DOHH2 (cell line): Measurements from ENCODE around the gene MMP20.

ENCODE experiments used
- H3F3A ChIP-seq: fragments of 200-600 bp; sonication (generic), shearing (Covaris generic); 2 replicates; pipeline ENCODE4 v1.6.0; 2016; ENCODE audit warnings: antibody characterized with exemption, mild to moderate bottlenecking; ENCODE audit not compliant: control insufficient read depth, insufficient read depth
- H3K27ac ChIP-seq: fragments of 200-600 bp; sonication (generic); 2 replicates; pipeline ENCODE4 v1.5.1; 2014; ENCODE audit warnings: low read depth, mild to moderate bottlenecking, low read length, moderate library complexity
- H3K27me3 ChIP-seq: fragments of 200-600 bp; sonication (generic); 2 replicates; pipeline ENCODE4 v1.6.1; 2014; ENCODE audit warnings: mild to moderate bottlenecking, low read length, mixed read lengths; ENCODE audit not compliant: control insufficient read depth
- H3K36me3 ChIP-seq: fragments of 200-600 bp; sonication (generic); 2 replicates; pipeline ENCODE4 v1.6.1; 2014; ENCODE audit warnings: mild to moderate bottlenecking, low read length, moderate library complexity, mixed read lengths; ENCODE audit not compliant: control insufficient read depth
- H3K4me1 ChIP-seq: fragments of 200-600 bp; sonication (generic); 2 replicates; pipeline ENCODE4 v1.6.1; 2014; ENCODE audit warnings: mild to moderate bottlenecking, low read length, mixed read lengths; ENCODE audit not compliant: control insufficient read depth
- H3K4me2 ChIP-seq: fragments of 200-600 bp; sonication (generic); 2 replicates; pipeline ENCODE4 v1.6.0; 2014; ENCODE audit warnings: mild to moderate bottlenecking, low read length, moderate library complexity
- H3K4me3 ChIP-seq: fragments of 200-600 bp; sonication (generic); 2 replicates; pipeline ENCODE4 v1.5.1; 2014; ENCODE audit warnings: mild to moderate bottlenecking, low read length, mixed read lengths
- H3K79me2 ChIP-seq: fragments of 200-600 bp; sonication (generic); 2 replicates; pipeline ENCODE4 v1.6.1; 2014; ENCODE audit warnings: mild to moderate bottlenecking, low read length, mixed read lengths; ENCODE audit not compliant: control insufficient read depth
- H3K9me2 ChIP-seq: fragments of 200-600 bp; sonication (generic); replicated peaks from 2 replicates; pipeline ENCODE4 v1.6.1; 2014; ENCODE audit warnings: mild to moderate bottlenecking, low read length, mixed read lengths; ENCODE audit not compliant: control insufficient read depth
- H3K9me3 ChIP-seq: fragments of 200-600 bp; sonication (generic); 2 replicates; pipeline ENCODE4 v1.6.1; 2014; ENCODE audit warnings: antibody characterized with exemption, low read length, mixed read lengths; ENCODE audit not compliant: control insufficient read depth, insufficient read depth
- H4K20me1 ChIP-seq: fragments of 200-600 bp; sonication (generic); 2 replicates; pipeline ENCODE4 v1.6.0; 2014; ENCODE audit warnings: low read depth, mild to moderate bottlenecking, antibody characterized with exemption, low read length, moderate library complexity; ENCODE audit not compliant: control insufficient read depth, insufficient read depth
- CTCF ChIP-seq: fragments of 200-600 bp; sonication (generic); IDR thresholded peaks from one replicate; pipeline ENCODE4 v1.5.1; 2014; ENCODE audit warnings: antibody characterized with exemption, mild to moderate bottlenecking, low read depth, low read length; ENCODE audit not compliant: poor library complexity, severe bottlenecking
- EZH2phosphoT487 ChIP-seq: fragments of 200-600 bp; sonication (generic); IDR thresholded peaks from 2 replicates; pipeline ENCODE4 v1.6.1; 2017; ENCODE audit warnings: borderline replicate concordance, mild to moderate bottlenecking, antibody characterized with exemption, low read length, moderate library complexity, mixed read lengths

Gene MMP20

GRCh38 chr11:102656528-102656927 lies 31.4 kb upstream of the MMP20 start:
- no peak for TF ChIP-seq CTCF
- TF ChIP-seq EZH2phosphoT487, result no peak
- Histone ChIP-seq H3K27me3 (peaks cover 8% of the 10 kb centered on the region; the same call in 1 of the 2 replicates), H3K4me1 (no peaks in the 10 kb centered on the region), H3K4me2 (no peak overlapping the region), H3K27ac (no peak overlapping the region), H3K36me3 (no peaks in the 10 kb centered on the region), H3K79me2 (no peaks in the 10 kb centered on the region), H3F3A (no peaks in the 10 kb centered on the region), H4K20me1 (no peaks in the 10 kb centered on the region), H3K4me3 (no peak overlapping the region), H3K9me2 (no peaks in the 10 kb centered on the region), H3K9me3 (peaks cover 3% of the 10 kb centered on the region; the same call in 1 of the 2 replicates)

- Histone ChIP-seq H3K27ac (no peak overlapping the region), H3K4me1 (no peaks in the 10 kb centered on the region), H3K4me2 (no peak overlapping the region), H3K4me3 (no peak overlapping the region), H3K79me2 (no peaks in the 10 kb centered on the region), H3K9me2 (no peaks in the 10 kb centered on the region), H4K20me1 (no peaks in the 10 kb centered on the region), H3K9me3 (peaks cover 3% of the 10 kb centered on the region; the same call in 1 of the 2 replicates), H3K27me3 (peaks cover 8% of the 10 kb centered on the region; the same call in 1 of the 2 replicates), H3F3A (no peaks in the 10 kb centered on the region), H3K36me3 (no peaks in the 10 kb centered on the region)
- TF ChIP-seq EZH2phosphoT487, result no peak
- no peak for TF ChIP-seq CTCF
Measured at GRCh38 chr11:102655547-102655946, 30.4 kb upstream of the MMP20 start.

- H3K36me3 ChIP-seq, result no peaks in the 10 kb centered on the region
Measured at GRCh38 chr11:102654761-102655160, 29.6 kb upstream of the MMP20 start.

More at GRCh38 chr11:102654761-102655160, 29.6 kb upstream of the MMP20 start:
- Histone ChIP-seq H3K27me3 (peaks cover 8% of the 10 kb centered on the region; the same call in 1 of the 2 replicates), H3K9me2 (no peaks in the 10 kb centered on the region), H3K4me1 (no peaks in the 10 kb centered on the region), H3K4me3 (no peak overlapping the region), H3K79me2 (no peaks in the 10 kb centered on the region), H3F3A (no peaks in the 10 kb centered on the region), H4K20me1 (no peaks in the 10 kb centered on the region), H3K4me2 (no peak overlapping the region), H3K9me3 (peaks cover 3% of the 10 kb centered on the region; the same call in 1 of the 2 replicates), H3K27ac (no peak overlapping the region)
- TF ChIP-seq EZH2phosphoT487 (no peak), CTCF (no peak)
